Neural progenitor cell (in vitro differentiated cells): Measurements from ENCODE around the gene UPK1A.

Source experiments
- CTCF ChIP-seq: fragments of 200-600 bp; sonication (generic); IDR thresholded peaks from 2 replicates; pipeline ENCODE4 v1.5.1; 2017; ENCODE audit warnings: antibody characterized with exemption, mild to moderate bottlenecking
- EZH2 ChIP-seq: fragments of 200-600 bp; sonication (generic); IDR thresholded peaks from 2 replicates; pipeline ENCODE4 v1.6.1; 2017; ENCODE audit warnings: antibody characterized with exemption, mild to moderate bottlenecking, moderate library complexity

DNA sequence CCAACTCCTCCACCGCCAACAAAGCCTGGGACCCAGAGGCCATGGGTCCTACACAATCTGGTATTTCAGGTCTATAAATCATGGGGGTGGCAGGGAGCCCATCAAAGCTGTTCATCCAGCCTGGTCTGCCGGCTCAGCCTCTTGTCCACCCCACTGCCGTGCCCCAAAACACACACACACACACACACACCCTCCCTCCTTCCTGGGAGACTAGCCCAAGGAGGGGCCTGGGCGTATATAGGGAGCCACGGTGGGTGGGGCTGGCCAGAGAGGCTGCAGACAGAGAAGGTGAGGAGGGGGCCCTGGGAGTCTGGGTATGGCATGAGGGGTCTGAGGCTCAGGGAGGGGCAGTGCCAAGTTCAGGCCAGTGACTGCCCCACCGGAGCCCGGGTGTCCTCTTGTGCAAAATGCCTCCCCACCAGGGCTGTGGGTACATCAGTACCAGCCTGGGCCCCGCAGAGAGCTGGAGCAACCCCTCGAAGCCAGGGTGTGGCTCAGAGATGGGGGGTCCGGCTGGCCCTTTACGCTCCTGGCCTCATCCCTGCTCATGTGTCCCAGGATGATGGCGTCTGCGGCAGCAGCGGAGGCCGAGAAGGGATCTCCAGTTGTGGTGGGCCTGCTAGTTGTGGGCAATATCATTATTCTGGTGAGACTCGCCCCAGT, at the start of gene UPK1A:
- no peak for TF ChIP-seq CTCF
- no peak for TF ChIP-seq EZH2
